HUES6 (cell line): ENCODE results near the gene GALNT12.

Experiments used
- H3K27ac ChIP-seq: 2 replicates; pipeline ENCODE4 v1.7.0; 2013; ENCODE audit warnings: low read depth, mild to moderate bottlenecking, low read length, inconsistent platforms
- H3K27me3 ChIP-seq: 2 replicates; pipeline ENCODE4 v1.6.1; 2013; ENCODE audit warnings: low read length; ENCODE audit not compliant: control insufficient read depth, insufficient read depth
- H3K36me3 ChIP-seq: 2 replicates; pipeline ENCODE4 v1.6.1; 2013; ENCODE audit warnings: low read length; ENCODE audit not compliant: control insufficient read depth, insufficient read depth
- H3K4me1 ChIP-seq: 2 replicates; pipeline ENCODE4 v1.6.1; 2013; ENCODE audit warnings: low read length; ENCODE audit not compliant: control insufficient read depth, insufficient read depth
- H3K4me3 ChIP-seq: 2 replicates; pipeline ENCODE4 v1.5.1; 2013; ENCODE audit warnings: low read depth, low read length
- H3K9ac ChIP-seq: one replicate; pipeline ENCODE4 v1.6.1; 2013; ENCODE audit warnings: mild to moderate bottlenecking, low read length
- H3K9me3 ChIP-seq: 2 replicates; pipeline ENCODE4 v1.6.1; 2013; ENCODE audit warnings: low read depth, low read length; ENCODE audit not compliant: control insufficient read depth, insufficient read depth

Gene GALNT12

DNA sequence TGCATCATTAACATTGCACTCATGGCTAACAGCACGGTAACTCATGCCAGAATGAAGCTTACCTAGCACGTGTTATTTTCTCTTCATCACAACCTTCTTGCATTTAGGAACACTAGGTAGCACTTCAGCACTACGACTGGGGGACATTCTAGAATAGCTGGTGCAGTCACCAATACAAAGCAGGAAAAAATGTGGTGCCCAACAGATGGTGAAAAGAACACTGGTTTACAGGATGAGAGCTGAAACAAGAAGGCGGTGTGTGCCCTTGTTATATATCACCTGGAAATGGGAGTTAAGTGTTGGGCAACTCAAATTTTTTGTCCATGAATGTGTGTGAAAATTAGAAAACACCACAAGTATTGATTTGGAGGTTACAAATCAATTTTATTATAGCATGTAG is 30.0 kb downstream of the GALNT12 start:
- H3K27ac ChIP-seq, result no peak overlapping the region
- peaks cover 4% of the 10 kb centered on the region; the same call in 1 of the 2 replicates for H3K36me3 ChIP-seq
- H3K9me3 ChIP-seq, result no peaks in the 10 kb centered on the region
- H3K4me1 ChIP-seq, result no peaks in the 10 kb centered on the region
- no peak overlapping the region for H3K4me3 ChIP-seq
- H3K9ac ChIP-seq, result no peak overlapping the region
- no peaks in the 10 kb centered on the region for H3K27me3 ChIP-seq

DNA sequence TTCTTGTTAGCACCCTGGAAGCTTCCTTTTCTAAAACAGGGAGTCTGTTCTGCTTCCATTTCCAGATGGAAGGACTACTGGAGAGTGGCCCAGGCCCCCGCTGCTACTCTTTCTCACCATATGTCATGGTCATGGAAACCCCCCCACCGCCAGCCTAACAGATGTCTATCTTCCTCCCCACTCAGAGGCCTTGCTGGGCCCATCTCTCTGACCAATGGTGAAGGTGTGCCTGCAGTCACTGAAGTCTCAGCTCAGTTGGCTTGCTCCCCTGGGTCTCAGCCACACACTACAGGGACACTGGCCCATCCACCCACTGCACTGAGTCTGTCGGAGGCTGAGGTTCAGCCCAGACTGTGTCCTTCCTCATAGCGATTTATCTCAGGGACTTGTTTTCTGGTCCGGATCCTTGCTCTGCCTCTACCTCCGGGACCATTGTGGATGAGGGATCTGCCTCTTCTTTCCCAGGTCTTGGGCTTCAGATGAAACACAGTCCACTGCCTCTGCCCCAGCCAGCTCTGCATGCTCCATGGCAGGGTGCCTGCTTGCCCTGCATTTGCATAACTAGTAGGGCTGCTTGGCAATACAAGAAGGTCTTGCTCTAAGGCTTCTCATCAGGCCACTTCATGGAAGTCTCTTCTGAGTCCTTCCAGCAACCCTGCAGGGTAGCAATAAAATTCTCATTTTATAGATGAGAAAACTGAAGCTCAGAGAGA is 30.8 kb downstream of the GALNT12 start:
- H3K9ac ChIP-seq, result no peak overlapping the region
- no peaks in the 10 kb centered on the region for H3K27me3 ChIP-seq
- no peaks in the 10 kb centered on the region for H3K4me1 ChIP-seq
- H3K9me3 ChIP-seq, result no peaks in the 10 kb centered on the region
- H3K4me3 ChIP-seq, result no peak overlapping the region
- peaks cover 4% of the 10 kb centered on the region; the same call in 1 of the 2 replicates for H3K36me3 ChIP-seq
- no peak overlapping the region for H3K27ac ChIP-seq

DNA sequence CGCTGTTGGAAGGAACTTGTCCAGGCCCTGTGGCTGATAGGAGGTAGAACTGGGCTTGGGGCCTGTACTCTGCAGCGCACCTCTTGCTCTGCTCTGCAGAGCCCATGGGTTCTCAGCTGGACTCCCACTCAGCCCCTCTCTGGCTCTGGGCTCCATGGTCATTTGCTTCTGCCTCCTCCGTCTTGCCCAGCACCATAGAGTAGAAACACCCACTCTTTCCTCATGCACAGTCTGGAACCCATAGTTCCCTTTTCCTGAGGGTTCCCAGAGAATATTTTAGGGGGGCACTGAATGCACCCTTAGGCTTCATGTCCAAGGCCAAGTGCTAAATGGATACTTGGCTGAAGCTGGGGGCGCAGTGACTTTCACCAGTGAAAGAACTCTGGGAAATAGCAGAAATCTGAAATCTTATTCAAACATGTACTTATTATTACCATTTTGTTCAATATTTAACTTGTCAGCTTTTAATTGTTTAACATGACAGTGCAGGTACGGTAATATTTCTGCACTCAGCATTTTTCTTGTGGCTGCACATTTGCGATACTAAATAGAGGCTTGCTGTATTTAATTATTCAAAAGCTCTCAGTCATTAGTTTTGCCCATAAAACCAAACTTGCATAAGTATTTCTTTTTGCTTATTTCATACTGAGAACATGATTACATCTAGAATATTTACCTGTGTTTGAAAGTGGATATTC is 31.5 kb downstream of the GALNT12 start:
- Histone ChIP-seq H3K27me3 (no peaks in the 10 kb centered on the region), H3K36me3 (peaks cover 4% of the 10 kb centered on the region; the same call in 1 of the 2 replicates), H3K9me3 (no peaks in the 10 kb centered on the region), H3K27ac (no peak overlapping the region), H3K4me3 (no peak overlapping the region), H3K9ac (no peak overlapping the region), H3K4me1 (no peaks in the 10 kb centered on the region)

DNA sequence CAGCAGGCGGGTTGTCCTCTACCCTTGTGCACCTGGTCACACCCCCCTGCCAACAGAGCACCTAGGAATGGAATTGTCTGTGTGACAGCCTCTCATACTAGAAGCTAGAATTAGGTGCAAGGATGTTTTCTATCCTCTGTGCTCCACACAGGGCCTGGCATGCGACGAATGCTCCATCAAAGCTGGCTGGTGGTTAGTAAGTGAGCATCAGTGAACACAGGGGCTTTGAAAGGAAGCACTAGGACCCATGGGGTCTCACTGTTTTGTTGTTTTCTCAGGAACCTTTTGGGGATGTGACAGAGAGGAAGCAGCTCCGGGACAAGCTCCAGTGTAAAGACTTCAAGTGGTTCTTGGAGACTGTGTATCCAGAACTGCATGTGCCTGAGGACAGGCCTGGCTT is 32.3 kb downstream of the GALNT12 start:
- no peak overlapping the region for H3K9ac ChIP-seq
- H3K4me3 ChIP-seq, result no peak overlapping the region
- no peaks in the 10 kb centered on the region for H3K27me3 ChIP-seq
- peaks cover 4% of the 10 kb centered on the region; the same call in 1 of the 2 replicates for H3K36me3 ChIP-seq
- H3K9me3 ChIP-seq, result no peaks in the 10 kb centered on the region
- no peaks in the 10 kb centered on the region for H3K4me1 ChIP-seq
- no peak overlapping the region for H3K27ac ChIP-seq

DNA sequence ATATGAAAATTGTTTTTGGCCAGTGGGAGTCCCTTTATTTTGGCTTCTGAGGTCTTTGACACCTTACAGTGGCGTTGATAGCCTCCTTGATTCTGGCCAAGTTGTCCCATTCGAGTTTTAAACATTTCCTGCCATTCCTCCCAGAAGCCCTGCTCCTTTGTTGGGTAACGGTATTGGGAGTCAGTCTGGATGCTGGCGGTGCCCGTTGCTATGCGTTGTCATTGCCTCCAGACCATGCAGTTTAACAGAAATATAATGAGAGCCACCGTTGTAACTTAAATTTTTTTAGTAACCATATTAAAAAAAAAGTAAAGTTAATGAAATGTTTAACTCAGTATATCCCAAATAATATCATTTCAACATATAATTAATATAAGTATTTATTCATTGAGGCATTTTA is 35.0 kb downstream of the GALNT12 start:
- H3K27ac ChIP-seq, result no peak overlapping the region
- no peaks in the 10 kb centered on the region for H3K9me3 ChIP-seq
- no peak overlapping the region for H3K4me3 ChIP-seq
- no peaks in the 10 kb centered on the region for H3K4me1 ChIP-seq
- H3K27me3 ChIP-seq, result no peaks in the 10 kb centered on the region
- no peak overlapping the region for H3K9ac ChIP-seq
- peaks cover 7% of the 10 kb centered on the region; the same call in 1 of the 2 replicates for H3K36me3 ChIP-seq

DNA sequence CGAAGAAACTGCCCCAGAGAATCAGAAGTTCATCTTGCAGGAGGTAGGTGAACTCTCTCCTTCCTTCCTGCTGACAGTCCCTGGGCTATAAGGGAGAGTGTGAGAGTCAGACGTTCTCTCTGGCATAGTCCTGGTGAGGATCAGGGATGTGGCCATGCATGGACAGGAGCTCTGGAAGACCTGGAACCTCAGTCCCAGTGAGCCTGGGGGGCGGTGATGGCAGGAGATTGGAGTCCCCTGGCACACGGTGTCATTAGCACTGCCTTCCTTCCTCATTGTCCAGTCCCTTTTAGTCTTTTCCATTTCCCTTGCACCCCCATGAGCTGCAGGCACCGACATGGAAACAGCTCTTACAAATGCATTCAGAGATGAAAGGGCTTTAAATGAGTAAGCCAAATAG is 38.6 kb downstream of the GALNT12 start:
- no peak overlapping the region for H3K4me3 ChIP-seq
- H3K9me3 ChIP-seq, result no peaks in the 10 kb centered on the region
- H3K9ac ChIP-seq, result no peak overlapping the region
- H3K27ac ChIP-seq, result no peak overlapping the region
- H3K4me1 ChIP-seq, result peaks cover 15% of the 10 kb centered on the region
- H3K36me3 ChIP-seq, result 0 out of 2 replicates have a peak, but pooled peaks cover 4% of the 10 kb centered on the region
- H3K27me3 ChIP-seq, result no peaks in the 10 kb centered on the region

DNA sequence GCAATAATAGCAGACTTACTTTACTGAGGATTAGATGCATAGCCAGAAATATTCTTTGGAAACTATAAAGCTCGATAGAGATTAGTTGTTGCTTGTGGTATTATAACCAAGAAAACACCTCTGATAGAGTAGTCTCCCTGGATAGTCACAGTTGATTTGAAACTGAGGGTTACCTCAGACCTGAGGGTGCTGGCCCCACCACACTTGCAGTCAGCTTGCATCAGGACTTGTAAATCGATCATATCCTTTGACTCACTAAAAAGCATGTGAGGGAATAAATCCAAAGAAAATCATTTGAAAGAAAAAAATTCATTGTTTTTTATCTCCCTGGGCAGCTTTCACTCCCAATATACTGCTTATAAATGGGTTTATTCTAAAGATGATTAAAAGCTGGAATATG is 39.4 kb downstream of the GALNT12 start:
- no peak overlapping the region for H3K4me3 ChIP-seq

DNA sequence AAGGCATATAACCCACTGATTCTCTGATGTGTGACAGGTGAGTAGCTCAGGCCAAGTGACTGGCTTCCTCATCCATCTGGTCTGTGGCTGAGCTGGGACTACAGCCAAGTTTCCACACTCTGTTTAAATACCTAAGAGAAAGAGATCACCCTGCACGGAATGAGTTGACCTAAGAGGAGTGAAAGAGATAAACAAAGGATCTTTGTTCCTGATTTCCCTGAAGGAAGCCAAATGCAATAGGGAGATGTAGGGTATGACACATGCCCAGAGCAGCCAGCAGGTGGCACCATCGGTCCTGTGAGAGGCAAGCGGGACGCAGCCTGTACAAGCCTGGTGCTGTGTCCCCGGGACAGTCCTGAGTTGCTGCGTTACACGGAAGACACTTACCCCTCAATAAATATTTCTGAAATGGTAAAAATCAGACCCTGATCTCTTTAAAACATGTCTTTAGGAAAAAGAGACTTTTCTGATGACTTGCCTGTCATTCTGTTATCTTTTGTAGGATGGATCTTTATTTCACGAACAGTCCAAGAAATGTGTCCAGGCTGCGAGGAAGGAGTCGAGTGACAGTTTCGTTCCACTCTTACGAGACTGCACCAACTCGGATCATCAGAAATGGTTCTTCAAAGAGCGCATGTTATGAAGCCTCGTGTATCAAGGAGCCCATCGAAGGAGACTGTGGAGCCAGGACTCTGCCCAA is 41.1 kb downstream of the GALNT12 start:
- Histone ChIP-seq H3K27me3 (no peaks in the 10 kb centered on the region), H3K36me3 (0 out of 2 replicates have a peak, but pooled peaks cover 4% of the 10 kb centered on the region), H3K4me3 (no peak overlapping the region), H3K4me1 (peaks cover 22% of the 10 kb centered on the region), H3K9ac (no peak overlapping the region), H3K9me3 (no peaks in the 10 kb centered on the region), H3K27ac (no peak overlapping the region)

More for the DNA sequence above, 39.4 kb downstream of the GALNT12 start:
- Histone ChIP-seq H3K36me3 (0 out of 2 replicates have a peak, but pooled peaks cover 4% of the 10 kb centered on the region), H3K9me3 (no peaks in the 10 kb centered on the region), H3K9ac (no peak overlapping the region), H3K27me3 (no peaks in the 10 kb centered on the region), H3K27ac (no peak overlapping the region), H3K4me1 (peaks cover 18% of the 10 kb centered on the region)

DNA sequence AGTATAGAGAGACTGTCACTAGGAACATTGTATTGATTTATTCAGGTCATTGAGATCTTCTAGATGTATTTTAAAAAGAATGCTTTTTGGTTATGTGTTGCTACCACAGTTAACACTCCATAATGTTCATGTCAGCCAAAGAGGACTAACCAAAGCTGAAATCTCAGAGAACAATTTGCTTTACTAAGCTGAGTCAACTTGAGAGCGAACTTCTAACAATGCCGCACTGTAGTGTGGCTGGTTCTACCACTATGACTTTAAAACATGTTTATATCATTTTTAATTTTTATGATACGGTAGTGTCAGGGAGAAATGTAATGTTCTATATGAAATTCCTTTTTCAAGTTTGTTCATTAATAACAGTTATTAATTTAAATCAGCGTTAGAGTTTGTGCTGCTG is 42.1 kb downstream of the GALNT12 start:
- H3K9me3 ChIP-seq, result no peaks in the 10 kb centered on the region
- H3K36me3 ChIP-seq, result 0 out of 2 replicates have a peak, but pooled peaks cover 4% of the 10 kb centered on the region
- no peak overlapping the region for H3K9ac ChIP-seq
- no peak overlapping the region for H3K27ac ChIP-seq
- H3K4me3 ChIP-seq, result no peak overlapping the region
- peaks cover 22% of the 10 kb centered on the region for H3K4me1 ChIP-seq
- H3K27me3 ChIP-seq, result no peaks in the 10 kb centered on the region

DNA sequence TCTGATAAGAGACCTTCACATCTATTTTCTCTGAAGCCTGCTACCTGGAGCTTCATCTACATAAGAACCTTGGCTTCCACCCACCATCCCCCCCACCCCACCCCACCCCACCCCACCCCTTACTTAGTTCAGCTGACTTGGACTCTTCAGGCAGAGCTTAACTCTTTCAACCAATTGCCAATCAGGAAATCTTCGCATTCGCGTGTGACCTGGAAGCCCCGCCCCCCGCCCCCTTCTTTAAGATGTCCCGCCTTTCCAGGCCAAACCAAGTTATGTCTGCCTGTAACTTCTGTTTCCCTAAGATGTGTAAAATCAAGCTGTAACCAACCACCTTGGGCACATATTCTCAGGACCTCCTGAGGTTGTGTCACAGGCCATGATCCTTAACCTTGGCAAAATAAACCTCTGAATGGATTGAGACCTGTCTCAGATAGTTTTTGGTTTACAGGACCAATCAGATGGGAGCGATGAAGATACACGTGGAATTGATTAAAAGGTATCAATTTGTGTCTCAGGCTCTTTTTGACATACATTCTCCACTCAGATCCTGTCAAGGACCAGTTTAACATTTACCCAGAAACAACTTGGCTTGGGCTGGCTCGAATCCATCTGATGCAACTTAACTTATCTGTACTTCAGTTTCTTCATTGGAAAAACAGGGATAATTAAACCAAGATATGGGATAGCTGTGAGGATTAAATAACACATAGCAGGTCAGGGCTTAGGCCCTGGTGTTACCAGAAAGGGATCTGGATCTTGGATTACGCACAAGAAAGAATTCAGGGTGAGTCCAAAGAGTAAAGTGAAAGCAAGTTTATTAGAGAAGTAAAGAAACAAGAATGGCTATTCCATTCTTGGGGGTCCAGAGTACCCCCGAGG is 43.6 kb downstream of the GALNT12 start:
- Histone ChIP-seq H3K9ac (no peak overlapping the region), H3K36me3 (0 out of 2 replicates have a peak, but pooled peaks cover 1% of the 10 kb centered on the region), H3K4me1 (peaks cover 22% of the 10 kb centered on the region), H3K4me3 (no peak overlapping the region), H3K27ac (no peak overlapping the region), H3K9me3 (no peaks in the 10 kb centered on the region), H3K27me3 (no peaks in the 10 kb centered on the region)
